Osteocyte (in vitro differentiated cells): Measurements from ENCODE around the gene DPP10. TPM values are rescaled to one million over a fixed set of nuclear protein-coding genes. Genes with fewer than 3 reads are reported as not detected.

Experiments
- DNase-seq: peaks from one replicate; pipeline ENCODE4 v3.0.0; 2021; ENCODE audit warnings: mixed read lengths; ENCODE audit not compliant: unreplicated experiment; ENCODE audit errors: extremely low spot score
- H3K27ac Mint-ChIP-seq: one replicate; pipeline ENCODE4 v1.8.0; 2021; ENCODE audit warnings: mild to moderate bottlenecking, mixed read lengths; ENCODE audit not compliant: unreplicated experiment
- H3K27me3 Mint-ChIP-seq: one replicate; pipeline ENCODE4 v1.8.0; 2021; ENCODE audit warnings: mixed read lengths; ENCODE audit not compliant: unreplicated experiment
- H3K36me3 Mint-ChIP-seq: one replicate; pipeline ENCODE4 v1.8.0; 2021; ENCODE audit warnings: mixed read lengths; ENCODE audit not compliant: unreplicated experiment
- H3K4me1 Mint-ChIP-seq: one replicate; pipeline ENCODE4 v1.8.0; 2021; ENCODE audit warnings: mixed read lengths; ENCODE audit not compliant: unreplicated experiment
- H3K4me3 Mint-ChIP-seq: one replicate; pipeline ENCODE4 v1.8.0; 2021; ENCODE audit warnings: mild to moderate bottlenecking, moderate library complexity, mixed read lengths; ENCODE audit not compliant: unreplicated experiment
- H3K9me3 Mint-ChIP-seq: one replicate; pipeline ENCODE4 v1.8.0; 2021; ENCODE audit warnings: mixed read lengths; ENCODE audit not compliant: unreplicated experiment
- total RNA-seq: library from RNA; stranded (reverse); gene quantifications from 2 replicates; pipeline ENCODE4 v1.2.1, GENCODE V29; 2021
- TF ChIP-seq, protein P1 (sequence below): fragments of 200-600 bp; sonication (generic); IDR thresholded peaks from 2 replicates; pipeline ENCODE4 v1.5.0; 2021; ENCODE audit warnings: antibody characterized with exemption, mild to moderate bottlenecking, moderate library complexity

The DPP10 gene
- total RNA-seq, 1 donor from 2014 or later: not detected

- H3K4me3 Mint-ChIP-seq: no peak overlapping the region
- no peak for DNase-seq
- no peaks in the 10 kb centered on the region for H3K36me3 Mint-ChIP-seq
- no peaks in the 10 kb centered on the region for H3K4me1 Mint-ChIP-seq
- H3K27me3 Mint-ChIP-seq: no peaks in the 10 kb centered on the region
- no peak overlapping the region for H3K27ac Mint-ChIP-seq
- TF ChIP-seq, protein P1, sequence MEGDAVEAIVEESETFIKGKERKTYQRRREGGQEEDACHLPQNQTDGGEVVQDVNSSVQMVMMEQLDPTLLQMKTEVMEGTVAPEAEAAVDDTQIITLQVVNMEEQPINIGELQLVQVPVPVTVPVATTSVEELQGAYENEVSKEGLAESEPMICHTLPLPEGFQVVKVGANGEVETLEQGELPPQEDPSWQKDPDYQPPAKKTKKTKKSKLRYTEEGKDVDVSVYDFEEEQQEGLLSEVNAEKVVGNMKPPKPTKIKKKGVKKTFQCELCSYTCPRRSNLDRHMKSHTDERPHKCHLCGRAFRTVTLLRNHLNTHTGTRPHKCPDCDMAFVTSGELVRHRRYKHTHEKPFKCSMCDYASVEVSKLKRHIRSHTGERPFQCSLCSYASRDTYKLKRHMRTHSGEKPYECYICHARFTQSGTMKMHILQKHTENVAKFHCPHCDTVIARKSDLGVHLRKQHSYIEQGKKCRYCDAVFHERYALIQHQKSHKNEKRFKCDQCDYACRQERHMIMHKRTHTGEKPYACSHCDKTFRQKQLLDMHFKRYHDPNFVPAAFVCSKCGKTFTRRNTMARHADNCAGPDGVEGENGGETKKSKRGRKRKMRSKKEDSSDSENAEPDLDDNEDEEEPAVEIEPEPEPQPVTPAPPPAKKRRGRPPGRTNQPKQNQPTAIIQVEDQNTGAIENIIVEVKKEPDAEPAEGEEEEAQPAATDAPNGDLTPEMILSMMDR: no peak
- H3K9me3 Mint-ChIP-seq: peaks cover 26% of the 10 kb centered on the region
These were observed 592.4 kb downstream of the DPP10 start for GRCh38 chr2:115034801-115035200.

DNA sequence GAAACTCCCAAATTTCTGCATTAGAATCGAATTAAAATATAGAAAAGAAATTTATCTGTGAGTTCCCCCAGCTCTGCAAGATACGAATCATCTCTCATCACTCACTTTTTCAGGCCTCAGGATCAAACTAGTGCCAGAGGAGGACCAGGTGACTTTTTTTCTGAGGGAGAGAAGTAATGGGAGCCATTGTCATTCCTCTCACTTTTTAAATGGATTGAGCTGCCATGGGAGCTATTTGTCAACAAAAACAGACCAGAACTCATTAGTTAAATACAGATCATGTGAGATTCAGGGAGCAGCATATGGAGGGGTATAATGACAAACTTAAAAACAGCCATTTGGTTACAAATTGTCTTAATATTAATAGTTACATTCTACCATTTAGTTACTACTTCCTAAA, 594.4 kb downstream of the DPP10 start:
- Mint-ChIP-seq H3K27me3 (no peaks in the 10 kb centered on the region), H3K27ac (no peak overlapping the region), H3K4me3 (no peak overlapping the region), H3K36me3 (no peaks in the 10 kb centered on the region), H3K4me1 (no peaks in the 10 kb centered on the region), H3K9me3 (peaks cover 25% of the 10 kb centered on the region)
- TF ChIP-seq, protein P1: no peak
- no peak for DNase-seq

DNA sequence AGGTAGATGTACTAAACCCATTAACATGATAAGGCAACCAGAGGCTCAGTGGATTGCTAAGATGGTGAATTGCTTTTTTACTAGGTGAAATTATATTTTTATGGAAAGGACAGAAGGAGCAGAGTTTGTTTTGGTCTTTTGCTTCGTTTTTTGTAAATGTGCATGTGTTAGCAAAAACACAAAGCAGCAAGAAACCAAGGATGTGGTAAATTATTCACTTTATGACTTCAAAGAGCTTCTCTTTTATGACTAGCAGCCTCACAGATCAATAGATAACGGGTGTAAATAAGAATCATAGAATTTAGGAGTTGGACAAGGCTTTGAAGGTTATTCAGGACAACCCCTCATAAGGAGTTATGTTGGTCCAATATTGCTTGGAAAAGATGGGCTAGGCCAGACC, 615.0 kb downstream of the DPP10 start:
- Mint-ChIP-seq H3K27me3 (no peaks in the 10 kb centered on the region), H3K4me1 (no peaks in the 10 kb centered on the region), H3K36me3 (no peaks in the 10 kb centered on the region), H3K4me3 (no peak overlapping the region), H3K27ac (no peak overlapping the region), H3K9me3 (peaks cover 43% of the 10 kb centered on the region)
- DNase-seq: no peak
- TF ChIP-seq, protein P1: no peak

- Mint-ChIP-seq H3K36me3 (no peaks in the 10 kb centered on the region), H3K4me1 (no peaks in the 10 kb centered on the region), H3K4me3 (no peak overlapping the region), H3K27ac (no peak overlapping the region), H3K9me3 (peaks cover 8% of the 10 kb centered on the region), H3K27me3 (no peaks in the 10 kb centered on the region)
- no peak for DNase-seq
- TF ChIP-seq, protein P1: no peak
These were observed 627.6 kb downstream of the DPP10 start for GRCh38 chr2:115070002-115070401.

DNA sequence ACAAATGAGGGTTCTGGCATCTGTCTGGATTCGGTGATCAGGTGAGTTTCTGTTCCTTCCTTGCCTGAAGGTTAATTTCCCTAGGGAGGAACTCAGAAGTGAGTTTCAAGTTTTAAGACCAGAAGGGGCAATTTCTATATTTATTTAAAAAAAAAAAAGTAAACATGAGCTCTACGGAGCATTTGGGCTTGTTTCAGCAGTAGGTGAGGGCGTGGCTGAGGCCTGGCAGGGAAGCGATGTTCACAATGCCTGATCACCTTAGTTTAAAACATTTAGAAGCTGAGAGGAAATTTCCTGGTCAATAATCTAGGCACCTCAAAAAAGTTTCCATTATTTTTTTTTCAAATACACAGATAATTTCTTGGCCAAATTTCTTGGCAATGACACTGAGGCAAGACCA, 629.1 kb downstream of the DPP10 start:
- TF ChIP-seq, protein P1: no peak
- no peak overlapping the region for H3K27ac Mint-ChIP-seq
- DNase-seq: no peak
- no peaks in the 10 kb centered on the region for H3K27me3 Mint-ChIP-seq
- H3K4me3 Mint-ChIP-seq: no peak overlapping the region
- H3K4me1 Mint-ChIP-seq: no peaks in the 10 kb centered on the region
- no peaks in the 10 kb centered on the region for H3K36me3 Mint-ChIP-seq
- peaks cover 8% of the 10 kb centered on the region for H3K9me3 Mint-ChIP-seq
